Right lobe of liver (tissue), 6 donors: ENCODE data around the gene OTUD4. TPM values are rescaled to one million over a fixed set of nuclear protein-coding genes. Genes with fewer than 3 reads are reported as not detected.

Experiments
- ATAC-seq, 4 donors: fragments of 200-7000 bp; cut with Tn5 transposase; one replicate each; pipeline ENCODE4 v1.9.1; 2020; ENCODE audit warnings: mild to moderate bottlenecking in 4 of 4, moderate library complexity in 4 of 4
- DNase-seq, 3 donors: peaks; one replicate each; pipeline ENCODE4 v3.0.0-alpha.2; 2020
- H3K27ac ChIP-seq, 3 donors: fragments of 200-600 bp; one replicate each; pipeline ENCODE4 v1.8.0; 2022
- H3K27me3 ChIP-seq, 2 donors: fragments of 200-600 bp; one replicate each; pipeline ENCODE4 v1.8.0; 2022
- H3K36me3 ChIP-seq, 4 donors: fragments of 200-600 bp; sonication (generic) in 1 of 4; one replicate each; pipeline versions ENCODE4 v1.5.1 to v1.8.0; 2017 to 2022; ENCODE audit warnings: control low read depth in 1 of 4
- H3K4me1 ChIP-seq, 4 donors: fragments of 200-600 bp; sonication (generic) in 1 of 4; one replicate each; pipeline versions ENCODE4 v1.5.1 to v1.8.0; 2017 to 2022; ENCODE audit warnings: control low read depth in 1 of 4
- H3K4me3 ChIP-seq, 3 donors: fragments of 200-600 bp; one replicate each; pipeline ENCODE4 v1.8.0; 2022
- H3K9me3 ChIP-seq, 4 donors: fragments of 200-600 bp; sonication (generic) in 1 of 4; one replicate each; pipeline versions ENCODE4 v1.5.1 to v1.8.0; 2017 to 2022; ENCODE audit warnings: control low read depth in 1 of 4
- POLR2A ChIP-seq: fragments of 450-650 bp; IDR thresholded peaks from one replicate; pipeline ENCODE4 v1.6.1; 2017; ENCODE audit warnings: antibody characterized with exemption, mild to moderate bottlenecking
- WGBS: methylation state at CpG from one replicate; pipeline ENCODE4 v1.1.6; 2018; ENCODE audit warnings: low coverage, low lambda C conversion rate; ENCODE audit not compliant: insufficient coverage; ENCODE audit errors: missing lambda C conversion rate; 5-methylcytosine and 5-hydroxymethylcytosine counted together
- intact Hi-C, 2 donors: fragments of 100-400 bp; cut with DNase I; formaldehyde crosslinking; loops; one replicate each; pipeline versions ENCODE4 v1.11.2 to v1.14.1; 2022
- total RNA-seq, 6 experiments: library from RNA; depleted of rRNA in 2 of 6; stranded (reverse); fragments of >200 nt in 2 of 6; fragmentation: NEBNext Ultra II Directional in 3 of 6; extraction: Animal tissue kit (Norgen Biotek cat#: 25700) in 3 of 6; gene quantifications; one replicate each; pipeline versions ENCODE4 v1.1.0 to v1.2.4, GENCODE V29; 2016 to 2023
- TF ChIP-seq, protein P1 (sequence below), 4 donors: fragments of 200-600 bp in 3 of 4; fragments of 450-650 bp in 1 of 4; IDR thresholded peaks; one replicate each; pipeline versions ENCODE4 v1.5.1 to v1.8.0; 2016 to 2022; ENCODE audit warnings: antibody characterized with exemption in 4 of 4, mild to moderate bottlenecking in 2 of 4
- donor health status: DM: no; HTN: yes; CAD: no.
- donor health status: DM: no; HTN: no; CAD: no.
- donor health status: DM: no; HTN: no; CAD: no.
- donor health status: DM: no; HTN: yes; CAD: no.
- donor health status: DM: no; HTN: yes; CAD: no.

OTUD4 gene
- total RNA-seq, 6 experiments from 2014 or later = 13.8 to 25.6 (median 20.2) TPM

DNA sequence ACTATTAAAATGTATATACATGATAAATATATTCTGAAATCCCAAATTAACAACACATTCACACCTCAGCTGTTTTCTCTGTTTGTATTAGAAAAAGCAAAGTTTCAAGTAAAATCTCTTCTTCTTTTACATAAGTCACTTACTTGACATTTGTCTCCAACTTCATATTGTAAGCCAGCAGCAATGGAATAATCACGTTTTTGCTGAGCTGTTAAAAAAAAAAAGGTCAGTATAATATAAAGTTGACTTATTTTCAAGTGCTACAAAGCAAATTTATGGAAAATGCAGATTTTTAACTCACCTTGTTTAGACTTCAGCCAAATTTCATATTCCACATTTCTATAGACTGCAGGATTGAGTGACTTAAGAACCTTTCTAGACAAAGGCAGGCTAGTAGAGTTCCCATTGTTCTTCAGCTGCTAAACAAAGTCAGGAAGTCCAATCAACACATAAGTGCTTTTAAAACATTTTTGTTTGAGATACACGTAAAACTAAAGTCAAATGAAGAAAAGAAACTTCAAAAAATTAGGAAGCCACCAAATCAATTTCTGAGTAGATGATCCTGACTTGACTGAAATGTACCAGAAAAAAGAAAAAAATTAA, 25.0 kb downstream of the OTUD4 start:
- TF ChIP-seq POLR2A = no peak
- TF ChIP-seq, protein P1, sequence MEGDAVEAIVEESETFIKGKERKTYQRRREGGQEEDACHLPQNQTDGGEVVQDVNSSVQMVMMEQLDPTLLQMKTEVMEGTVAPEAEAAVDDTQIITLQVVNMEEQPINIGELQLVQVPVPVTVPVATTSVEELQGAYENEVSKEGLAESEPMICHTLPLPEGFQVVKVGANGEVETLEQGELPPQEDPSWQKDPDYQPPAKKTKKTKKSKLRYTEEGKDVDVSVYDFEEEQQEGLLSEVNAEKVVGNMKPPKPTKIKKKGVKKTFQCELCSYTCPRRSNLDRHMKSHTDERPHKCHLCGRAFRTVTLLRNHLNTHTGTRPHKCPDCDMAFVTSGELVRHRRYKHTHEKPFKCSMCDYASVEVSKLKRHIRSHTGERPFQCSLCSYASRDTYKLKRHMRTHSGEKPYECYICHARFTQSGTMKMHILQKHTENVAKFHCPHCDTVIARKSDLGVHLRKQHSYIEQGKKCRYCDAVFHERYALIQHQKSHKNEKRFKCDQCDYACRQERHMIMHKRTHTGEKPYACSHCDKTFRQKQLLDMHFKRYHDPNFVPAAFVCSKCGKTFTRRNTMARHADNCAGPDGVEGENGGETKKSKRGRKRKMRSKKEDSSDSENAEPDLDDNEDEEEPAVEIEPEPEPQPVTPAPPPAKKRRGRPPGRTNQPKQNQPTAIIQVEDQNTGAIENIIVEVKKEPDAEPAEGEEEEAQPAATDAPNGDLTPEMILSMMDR (IDR thresholded peaks at IDR 0.05) = no peak
- ATAC-seq (no peak), DNase-seq (no peak)
- WGBS = 55% methylated on average over 2 of the region's 2 CpGs
- intact Hi-C loops = no loop called here
- H3K9me3 ChIP-seq = no peaks in the 10 kb centered on the region
- H3K36me3 ChIP-seq = peaks cover 0 to 64% (median 18%) of the 10 kb centered on the region in 4 donors
- no peak overlapping the region for H3K27ac ChIP-seq
- H3K4me3 ChIP-seq = no peak overlapping the region
- no peaks in the 10 kb centered on the region for H3K27me3 ChIP-seq
- no peaks in the 10 kb centered on the region for H3K4me1 ChIP-seq

GRCh38 chr4:145154573-145154972, 25.8 kb downstream of the OTUD4 start:
- intact Hi-C loops = no loop called here
- H3K4me1 ChIP-seq = no peaks in the 10 kb centered on the region
- peak; percentile 79 to 93 (median 84) for ATAC-seq
- peaks cover 0 to 66% (median 22%) of the 10 kb centered on the region in 4 donors for H3K36me3 ChIP-seq
- H3K9me3 ChIP-seq = no peaks in the 10 kb centered on the region
- WGBS = 71% methylated on average over 1 of the region's 1 CpG
- H3K4me3 ChIP-seq = no peak overlapping the region
- H3K27me3 ChIP-seq = no peaks in the 10 kb centered on the region
- TF ChIP-seq, protein P1 (IDR thresholded peaks at IDR 0.05) = peak in 3 of 4 donors; percentile 43 to 51 (median 51)
- no peak for TF ChIP-seq POLR2A
- H3K27ac ChIP-seq = no peak overlapping the region
- DNase-seq = no peak

- Histone ChIP-seq H3K4me1 (no peaks in the 10 kb centered on the region), H3K27ac (no peak overlapping the region), H3K9me3 (no peaks in the 10 kb centered on the region), H3K36me3 (peaks cover 0 to 67% (median 27%) of the 10 kb centered on the region in 4 donors), H3K4me3 (no peak overlapping the region), H3K27me3 (no peaks in the 10 kb centered on the region)
- intact Hi-C loops = no loop called here
- no peak for DNase-seq
- TF ChIP-seq, protein P1 (IDR thresholded peaks at IDR 0.05) = no peak
- TF ChIP-seq POLR2A = no peak
- no peak for ATAC-seq
- 33% methylated on average over 1 of the region's 1 CpG for WGBS
Observed at GRCh38 chr4:145153904-145154298, 26.5 kb downstream of the OTUD4 start.

GRCh38 chr4:145153181-145153903, 27.0 kb downstream of the OTUD4 start:
- no peaks in the 10 kb centered on the region for H3K27me3 ChIP-seq
- no peak overlapping the region for H3K4me3 ChIP-seq
- TF ChIP-seq, protein P1 (IDR thresholded peaks at IDR 0.05) = no peak
- no peak for TF ChIP-seq POLR2A
- peaks cover 0 to 67% (median 30%) of the 10 kb centered on the region in 4 donors for H3K36me3 ChIP-seq
- no peaks in the 10 kb centered on the region for H3K9me3 ChIP-seq
- no peaks in the 10 kb centered on the region for H3K4me1 ChIP-seq
- H3K27ac ChIP-seq = no peak overlapping the region
- ATAC-seq (no peak), DNase-seq (no peak)
- intact Hi-C loops = no loop called here
- 86% methylated on average over 2 of the region's 2 CpGs for WGBS
